ENCODE data around the gene STIP1. TPM values are rescaled to one million over a fixed set of nuclear protein-coding genes. Genes with fewer than 3 reads are reported as not detected.

Gene STIP1
- total RNA-seq, 1 donor from 2014 or later = 201 TPM

DNA sequence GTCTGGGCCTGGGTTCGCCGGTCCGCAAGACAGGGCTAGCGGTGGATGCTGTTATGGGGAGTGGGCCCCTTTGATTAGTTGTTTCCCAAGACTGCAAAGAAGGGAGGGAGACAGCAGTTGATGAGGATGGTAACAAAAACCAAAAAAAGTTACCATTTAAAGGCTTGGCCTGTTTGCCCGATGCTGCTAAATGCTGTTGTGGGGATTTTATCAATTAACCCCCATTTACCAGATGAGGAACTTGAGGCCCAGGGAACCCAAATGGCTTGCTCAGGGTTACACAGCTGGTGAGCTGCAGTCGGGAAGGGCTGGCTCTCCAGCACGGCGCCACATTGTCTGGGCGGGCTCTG lies 36.7 kb downstream of the STIP1 start:
- no peak for DNase-seq (ENCODE audit: low read depth)

DNA sequence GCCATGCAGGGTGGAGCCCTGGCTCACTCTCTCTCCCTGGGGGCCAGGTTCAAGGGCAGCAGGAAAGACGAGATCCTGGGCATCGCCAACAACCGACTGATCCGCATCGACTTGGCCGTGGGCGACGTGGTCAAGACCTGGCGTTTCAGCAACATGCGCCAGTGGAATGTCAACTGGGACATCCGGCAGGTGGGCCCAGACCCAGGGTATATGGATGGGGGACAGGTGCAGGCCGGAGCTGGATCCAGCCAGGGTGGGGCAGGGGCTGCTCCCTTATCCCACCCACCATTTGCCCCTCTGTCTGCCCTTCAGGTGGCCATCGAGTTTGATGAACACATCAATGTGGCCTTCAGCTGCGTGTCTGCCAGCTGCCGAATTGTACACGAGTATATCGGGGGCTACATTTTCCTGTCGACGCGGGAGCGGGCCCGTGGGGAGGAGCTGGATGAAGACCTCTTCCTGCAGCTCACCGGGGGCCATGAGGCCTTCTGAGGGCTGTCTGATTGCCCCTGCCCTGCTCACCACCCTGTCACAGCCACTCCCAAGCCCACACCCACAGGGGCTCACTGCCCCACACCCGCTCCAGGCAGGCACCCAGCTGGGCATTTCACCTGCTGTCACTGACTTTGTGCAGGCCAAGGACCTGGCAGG lies 37.2 kb downstream of the STIP1 start:
- DNase-seq (ENCODE audit: low read depth) = no peak

DNA sequence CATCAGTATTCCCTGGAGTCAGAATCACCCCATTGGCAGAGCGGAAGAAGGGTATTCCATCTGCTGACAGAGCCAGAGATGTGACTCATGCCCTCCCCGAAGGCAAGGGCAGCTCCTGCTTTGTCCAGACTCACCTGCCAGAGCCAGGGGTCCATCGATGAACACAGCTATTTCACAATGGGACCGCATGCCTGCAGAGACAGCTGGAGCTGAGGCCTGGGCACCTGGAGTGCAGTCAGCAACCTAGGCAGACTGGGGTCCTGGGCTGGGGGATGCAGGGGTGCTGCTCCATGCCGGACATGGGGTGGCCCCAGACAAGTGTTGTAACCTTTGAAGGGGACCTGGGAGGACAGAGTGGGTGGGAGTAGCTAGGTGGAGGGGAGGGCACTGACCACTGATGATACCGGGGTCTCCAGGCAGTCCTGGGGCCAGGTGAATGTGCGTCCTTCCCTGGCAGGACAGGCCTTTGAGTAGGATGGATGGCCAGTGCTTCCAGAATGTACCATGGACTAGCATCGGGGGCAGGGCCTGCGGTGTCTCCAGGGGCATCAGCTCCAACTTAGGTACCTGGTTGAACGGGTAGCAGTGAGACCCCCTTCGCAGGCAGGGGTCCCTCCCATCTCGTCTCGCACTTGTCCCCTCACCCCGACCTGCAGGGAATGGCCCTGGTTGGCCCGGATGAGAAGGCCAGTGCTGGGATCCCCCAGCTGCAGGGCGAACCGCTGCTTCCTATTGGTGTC lies 38.4 kb downstream of the STIP1 start:
- DNase-seq (ENCODE audit: low read depth) = no peak

DNA sequence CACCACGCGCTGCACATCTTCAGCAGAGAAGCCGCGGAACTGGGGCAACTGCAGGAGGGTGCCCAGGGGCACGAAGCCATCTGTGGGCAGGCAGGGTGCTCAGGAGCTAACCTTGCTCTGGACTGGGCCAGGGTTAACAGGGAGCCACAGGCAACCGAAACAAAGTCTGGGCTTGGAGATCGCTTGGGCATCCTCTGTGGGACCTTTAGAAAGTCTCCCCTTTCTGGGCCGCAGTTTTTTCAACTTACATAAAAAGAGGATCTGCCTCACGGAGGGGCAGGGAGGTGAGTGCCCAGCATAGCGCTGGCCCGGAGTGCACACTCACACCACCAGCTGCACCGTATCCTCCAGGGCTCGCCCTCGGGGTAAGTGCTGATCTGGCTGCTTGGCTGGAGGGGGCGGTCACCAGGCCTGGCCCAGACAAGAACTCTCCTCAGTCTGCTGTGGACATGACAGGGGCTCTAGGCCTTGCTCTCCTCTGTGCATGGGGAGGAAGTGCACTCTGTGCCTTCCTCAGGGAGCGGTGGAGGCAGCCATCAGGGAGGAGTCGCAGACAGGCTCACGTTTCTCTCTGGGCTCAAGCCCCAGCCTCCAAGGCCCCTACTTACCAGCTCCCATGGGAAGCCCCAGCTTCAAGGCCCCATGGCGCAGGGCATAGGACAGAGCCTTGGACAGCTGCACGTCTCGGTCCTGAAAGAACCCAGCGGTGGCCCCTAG lies 39.1 kb downstream of the STIP1 start:
- DNase-seq (ENCODE audit: low read depth) = no peak

DNA sequence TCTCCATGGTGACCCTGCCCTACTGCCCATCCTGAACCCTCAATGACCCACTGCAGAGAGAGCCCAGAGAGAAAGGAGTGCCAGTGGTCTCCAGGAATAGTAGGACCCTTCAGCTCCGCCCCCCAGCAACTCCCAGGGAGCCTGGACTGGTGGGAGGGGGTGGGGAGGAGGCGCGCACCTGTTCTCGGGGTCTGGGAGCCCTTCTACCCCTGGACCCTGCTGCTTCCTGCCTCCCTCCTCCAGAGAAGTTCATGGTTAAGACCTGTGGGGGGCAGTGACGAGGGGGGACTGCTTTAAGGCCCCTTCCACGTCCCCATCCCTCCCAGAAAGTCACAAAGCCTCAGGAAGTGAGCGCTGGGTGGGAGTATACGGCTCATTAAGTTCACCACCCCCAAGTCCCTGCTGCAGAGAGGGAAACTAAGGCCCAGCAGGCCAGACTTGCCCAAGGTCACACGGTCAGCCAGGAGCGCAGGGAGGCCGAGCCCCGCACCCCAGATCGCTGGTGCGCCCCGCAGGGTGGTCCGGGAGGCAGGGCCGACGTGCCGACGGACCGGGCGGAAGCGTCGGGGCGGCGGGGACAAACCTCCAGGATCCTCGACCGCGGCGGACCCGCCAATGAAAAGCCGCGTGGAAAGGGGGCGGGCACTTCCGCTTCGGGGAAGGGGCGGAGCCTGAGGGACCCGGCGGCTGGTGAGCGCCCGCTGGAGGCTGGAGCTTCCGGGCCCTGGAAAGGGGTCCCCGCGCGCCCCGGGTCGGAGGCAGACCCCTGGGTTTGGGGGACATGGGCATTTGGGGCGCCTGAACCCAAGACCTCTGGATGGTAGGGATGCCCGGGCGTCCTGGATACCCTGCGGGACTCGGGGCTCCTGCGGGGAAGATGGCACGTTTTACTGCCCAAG lies 39.9 kb downstream of the STIP1 start, which contains the start of the genes NUDT22 and TRPT1:
NUDT22 (plus strand) TSS at position 667 of the 899 bp plus-strand sequence. CDS start 379 bp downstream, outside the sequence.
TRPT1 (minus strand) TSS at position 579 of the 899 bp plus-strand sequence; CDS start at position 253, 326 bp downstream.
- DNase-seq (ENCODE audit: low read depth) = peak; percentile 37

DNA sequence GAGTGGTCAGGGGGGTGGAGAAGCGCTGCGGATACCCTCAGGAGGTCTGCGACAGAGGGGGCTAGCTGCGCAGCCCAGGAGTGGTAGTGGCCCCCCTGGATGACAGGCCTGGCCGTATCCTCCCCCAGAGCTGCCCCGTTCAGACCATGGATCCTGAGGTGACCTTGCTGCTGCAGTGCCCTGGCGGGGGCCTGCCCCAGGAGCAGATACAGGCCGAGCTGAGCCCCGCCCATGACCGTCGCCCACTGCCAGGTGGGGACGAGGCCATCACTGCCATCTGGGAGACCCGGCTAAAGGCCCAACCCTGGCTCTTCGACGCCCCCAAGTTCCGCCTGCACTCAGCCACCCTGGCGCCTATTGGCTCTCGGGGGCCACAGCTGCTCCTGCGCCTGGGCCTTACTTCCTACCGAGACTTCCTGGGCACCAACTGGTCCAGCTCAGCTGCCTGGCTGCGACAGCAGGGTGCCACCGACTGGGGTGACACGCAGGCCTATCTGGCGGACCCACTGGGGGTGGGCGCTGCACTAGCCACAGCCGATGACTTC lies 40.6 kb downstream of the STIP1 start:
- no peak for DNase-seq (ENCODE audit: low read depth)

DNA sequence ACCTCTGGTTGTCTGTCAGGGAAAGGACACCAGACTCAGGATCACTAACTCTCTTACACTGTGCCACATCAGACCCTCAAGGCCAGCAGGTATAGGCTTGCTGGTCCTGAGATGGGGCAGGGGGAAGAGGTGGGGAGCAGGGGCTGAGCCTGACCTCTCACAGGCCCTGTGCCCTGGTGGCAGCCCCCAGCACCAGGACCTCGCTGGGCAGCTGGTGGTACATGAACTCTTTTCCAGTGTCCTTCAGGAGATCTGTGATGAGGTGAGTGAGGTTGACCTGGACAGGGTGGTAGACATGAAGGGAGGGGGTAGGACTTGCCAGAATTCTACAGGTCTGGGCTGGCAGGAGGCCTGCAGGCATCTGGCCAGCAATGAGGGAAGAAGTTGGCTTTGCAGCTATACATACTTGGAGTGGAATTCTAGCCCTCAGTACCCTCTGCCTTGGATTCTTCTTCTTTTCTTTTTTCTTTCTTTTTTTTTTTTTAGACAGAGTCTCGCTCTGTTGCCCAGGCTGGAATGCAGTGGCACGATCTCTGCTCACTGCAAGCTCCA lies 41.5 kb downstream of the STIP1 start:
- no peak for DNase-seq (ENCODE audit: low read depth)

DNA sequence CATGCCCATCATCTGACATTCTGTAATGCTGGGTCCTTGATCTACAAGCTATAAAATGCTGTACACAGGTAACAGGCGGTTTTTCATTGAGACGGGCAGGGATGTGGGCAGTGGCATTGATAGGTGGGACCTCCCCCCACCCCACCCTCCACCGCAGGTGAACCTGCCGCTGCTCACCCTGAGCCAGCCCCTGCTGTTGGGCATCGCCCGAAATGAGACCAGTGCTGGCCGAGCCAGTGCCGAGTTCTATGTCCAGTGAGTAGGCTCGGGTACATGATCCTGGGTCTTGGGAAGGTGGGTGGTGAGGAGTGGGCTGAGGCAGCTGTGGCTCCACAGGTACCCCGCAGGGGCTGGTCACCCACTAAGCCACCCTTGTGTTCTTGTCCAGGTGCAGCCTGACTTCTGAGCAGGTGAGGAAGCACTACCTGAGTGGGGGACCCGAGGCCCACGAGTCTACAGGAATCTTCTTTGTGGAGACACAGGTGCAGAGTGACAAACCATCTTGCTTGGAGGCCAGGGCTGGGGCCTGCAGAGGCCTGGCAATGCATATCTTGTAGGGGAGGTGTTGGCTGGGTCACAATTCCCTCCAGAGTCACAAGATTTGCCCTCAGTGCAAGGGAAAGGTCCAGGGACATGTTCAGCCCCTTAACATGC lies 43.2 kb downstream of the STIP1 start:
- no peak for DNase-seq (ENCODE audit: low read depth)

DNA sequence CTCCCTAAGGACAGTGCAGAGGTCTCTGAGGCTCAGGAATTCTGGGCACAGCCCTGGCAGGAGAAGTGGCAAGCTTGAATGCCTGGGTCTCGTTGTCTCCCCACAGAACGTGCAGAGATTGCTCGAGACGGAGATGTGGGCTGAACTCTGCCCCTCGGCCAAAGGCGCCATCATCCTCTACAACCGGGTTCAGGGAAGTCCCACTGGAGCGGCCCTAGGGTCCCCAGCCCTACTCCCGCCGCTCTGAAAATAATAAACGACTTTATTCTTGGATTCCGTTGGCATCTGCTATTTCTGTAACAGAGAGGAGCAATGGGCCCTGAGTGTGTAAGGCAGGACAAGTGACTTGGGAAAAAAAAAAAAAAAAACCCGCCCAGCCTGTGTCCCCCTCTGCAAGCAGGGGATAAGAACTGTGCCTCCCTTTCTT lies 43.8 kb downstream of the STIP1 start:
- DNase-seq (ENCODE audit: low read depth) = no peak

DNA sequence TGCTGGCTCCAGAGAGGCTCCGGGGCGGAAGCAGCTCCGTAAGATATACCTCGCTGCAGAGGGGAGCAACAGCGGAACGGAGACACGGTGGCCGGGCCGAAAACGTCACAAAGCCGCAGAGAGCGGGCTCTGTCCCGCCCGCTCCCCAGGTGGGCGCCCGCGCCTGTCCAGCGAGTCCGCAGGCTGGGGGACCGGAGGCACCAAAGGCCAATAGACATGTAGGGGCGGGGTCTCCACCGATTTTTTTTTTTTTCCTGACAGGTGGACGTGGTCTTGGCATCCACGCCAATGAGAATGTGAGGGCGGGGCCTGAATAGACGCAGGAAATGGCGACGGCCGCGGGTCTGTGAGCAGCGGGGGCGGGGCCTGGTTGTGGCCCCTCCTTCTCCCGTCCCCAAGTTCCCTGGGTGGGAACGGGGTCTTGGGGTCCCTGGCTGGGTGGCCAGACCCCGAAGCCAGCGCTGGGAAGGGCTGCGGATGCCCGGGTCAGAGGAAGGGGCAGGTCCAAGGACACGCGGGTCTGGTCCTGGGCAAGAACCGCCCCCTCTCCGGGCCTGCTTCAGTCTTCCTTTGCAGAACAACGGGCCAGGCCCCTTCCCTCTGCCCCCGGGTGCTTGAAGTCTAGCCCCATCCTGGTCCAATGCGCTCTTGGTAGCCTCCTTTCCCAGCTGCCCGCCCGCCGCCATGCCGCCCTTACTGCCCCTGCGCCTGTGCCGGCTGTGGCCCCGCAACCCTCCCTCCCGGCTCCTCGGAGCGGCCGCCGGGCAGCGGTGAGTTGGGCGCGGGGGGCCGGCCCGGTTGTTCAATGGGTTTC lies 44.4 kb downstream of the STIP1 start, which contains the start of gene DNAJC4:
DNAJC4 (plus strand) TSS at position 378 of the 814 bp plus-strand sequence; CDS start at position 685, 307 bp downstream.
- DNase-seq (ENCODE audit: low read depth) = peak; percentile 85

DNA sequence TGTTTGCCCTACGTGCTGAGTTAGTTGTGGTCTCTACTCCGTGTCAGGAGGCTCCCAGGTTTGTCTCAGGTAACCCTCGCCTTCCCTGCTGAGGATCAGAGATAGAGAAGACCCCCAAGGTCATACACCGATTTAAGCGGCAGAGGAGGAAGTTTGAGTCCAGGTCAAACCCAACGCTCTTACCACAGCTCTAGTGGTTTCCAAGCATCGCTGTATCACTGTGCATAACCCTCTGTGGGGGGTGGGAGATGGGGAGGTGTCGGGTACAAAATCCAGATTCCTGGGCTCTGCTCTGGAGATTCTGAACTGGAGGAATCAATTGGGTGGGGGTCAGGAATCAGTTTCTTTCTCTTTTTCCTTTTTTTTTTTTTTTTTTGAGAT lies 45.0 kb downstream of the STIP1 start:
- DNase-seq (ENCODE audit: low read depth) = no peak

DNA sequence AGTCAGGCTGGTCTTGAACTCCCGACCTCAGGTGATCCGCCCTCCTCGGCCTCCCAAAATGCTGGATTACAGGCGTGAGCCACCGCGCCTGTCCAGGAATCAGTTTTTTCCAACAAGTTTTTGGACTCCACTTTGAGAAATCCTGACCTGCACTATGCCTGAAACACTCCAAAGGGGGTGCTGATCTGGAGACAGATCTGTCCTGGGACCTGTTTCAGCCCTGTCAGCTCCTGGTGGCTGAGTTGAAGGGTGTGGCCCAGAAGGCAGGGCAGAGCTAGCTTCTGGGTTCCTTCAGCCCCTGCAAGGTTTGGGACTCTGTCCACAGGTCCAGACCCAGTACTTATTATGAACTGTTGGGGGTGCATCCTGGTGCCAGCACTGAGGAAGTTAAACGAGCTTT lies 45.6 kb downstream of the STIP1 start:
- DNase-seq (ENCODE audit: low read depth) = no peak

DNA sequence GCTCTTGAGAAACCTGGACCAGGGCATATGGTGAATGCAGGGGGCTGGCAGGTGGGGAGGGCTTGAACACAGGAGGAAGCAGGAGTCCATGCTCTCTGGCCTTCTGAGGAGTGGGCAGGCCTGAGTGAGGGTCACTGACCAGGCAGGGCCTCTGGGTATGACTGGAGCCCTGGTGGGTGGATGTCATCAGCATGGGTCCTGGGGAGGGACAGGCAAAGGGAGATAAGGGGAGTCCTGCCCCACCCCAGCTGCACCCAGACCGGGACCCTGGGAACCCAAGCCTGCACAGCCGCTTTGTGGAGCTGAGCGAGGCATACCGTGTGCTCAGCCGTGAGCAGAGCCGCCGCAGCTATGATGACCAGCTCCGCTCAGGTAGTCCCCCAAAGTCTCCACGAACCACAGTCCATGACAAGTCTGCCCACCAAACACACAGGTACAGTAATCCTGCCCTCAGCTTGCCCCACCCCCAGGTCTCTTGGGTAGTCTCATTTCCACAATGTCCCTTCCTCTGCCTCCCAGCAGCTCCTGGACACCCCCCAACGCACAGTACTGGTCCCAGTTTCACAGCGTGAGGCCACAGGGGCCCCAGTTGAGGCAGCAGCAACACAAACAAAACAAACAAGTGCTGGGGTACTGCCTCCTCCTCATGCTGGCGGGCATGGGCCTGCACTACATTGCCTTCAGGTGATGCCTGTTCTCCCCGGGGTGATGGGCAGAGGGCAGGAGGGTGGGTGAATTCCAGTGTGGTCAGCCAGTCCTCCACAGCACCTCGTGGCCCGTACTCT lies 46.4 kb downstream of the STIP1 start:
- DNase-seq (ENCODE audit: low read depth) = no peak

DNA sequence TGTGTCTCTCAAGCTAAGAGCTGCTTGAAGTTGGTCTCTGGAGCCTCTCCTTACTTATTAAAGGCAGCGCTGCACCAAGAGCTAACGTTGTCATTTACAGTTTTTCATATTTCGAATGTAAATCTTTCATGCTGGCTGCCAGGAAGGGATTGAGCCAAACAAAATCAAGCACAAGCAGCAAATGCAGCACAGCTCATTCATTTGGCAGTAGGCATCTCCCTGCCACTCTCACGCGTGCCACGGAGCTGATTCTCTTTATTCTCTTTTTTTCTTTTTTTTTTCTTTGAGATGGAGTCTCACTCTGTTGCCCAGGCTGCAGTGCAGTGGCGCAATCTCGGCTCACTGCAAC lies 47.0 kb downstream of the STIP1 start:
- no peak for DNase-seq (ENCODE audit: low read depth)

DNA sequence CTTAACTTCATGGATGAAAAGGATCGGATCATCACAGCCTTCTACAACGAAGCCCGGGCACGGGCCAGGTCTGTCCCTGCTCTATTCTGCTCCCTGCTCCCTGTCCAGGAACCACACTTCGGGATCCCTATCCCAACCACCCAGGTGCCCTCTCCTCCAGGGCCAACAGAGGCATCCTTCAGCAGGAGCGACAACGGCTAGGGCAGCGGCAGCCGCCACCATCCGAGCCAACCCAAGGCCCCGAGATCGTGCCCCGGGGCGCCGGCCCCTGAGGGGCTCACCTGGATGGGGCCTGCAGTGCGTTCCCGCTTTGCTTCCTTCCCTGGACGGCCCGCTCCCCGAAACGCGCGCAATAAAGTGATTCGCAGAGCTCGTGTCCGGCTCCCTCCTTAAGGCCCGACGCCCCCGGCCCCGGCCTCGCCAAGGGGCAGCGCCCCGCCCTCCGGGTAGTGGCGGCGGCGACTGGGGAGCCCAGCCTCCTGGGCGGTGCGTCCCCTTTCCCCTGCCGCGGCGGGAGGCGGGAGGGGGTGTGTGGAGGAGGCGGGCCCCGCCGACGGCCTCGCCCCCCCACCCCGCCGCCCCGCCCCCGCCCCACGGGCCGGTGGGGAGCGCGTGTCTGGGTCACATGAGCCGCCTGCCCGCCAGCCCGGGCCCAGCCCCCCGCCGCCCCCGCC lies 48.1 kb downstream of the STIP1 start, which contains the start of gene VEGFB:
VEGFB (plus strand) TSS at position 672 of the 674 bp plus-strand sequence. CDS start 250 bp downstream, outside the sequence.
- DNase-seq (ENCODE audit: low read depth) = no peak

DNA sequence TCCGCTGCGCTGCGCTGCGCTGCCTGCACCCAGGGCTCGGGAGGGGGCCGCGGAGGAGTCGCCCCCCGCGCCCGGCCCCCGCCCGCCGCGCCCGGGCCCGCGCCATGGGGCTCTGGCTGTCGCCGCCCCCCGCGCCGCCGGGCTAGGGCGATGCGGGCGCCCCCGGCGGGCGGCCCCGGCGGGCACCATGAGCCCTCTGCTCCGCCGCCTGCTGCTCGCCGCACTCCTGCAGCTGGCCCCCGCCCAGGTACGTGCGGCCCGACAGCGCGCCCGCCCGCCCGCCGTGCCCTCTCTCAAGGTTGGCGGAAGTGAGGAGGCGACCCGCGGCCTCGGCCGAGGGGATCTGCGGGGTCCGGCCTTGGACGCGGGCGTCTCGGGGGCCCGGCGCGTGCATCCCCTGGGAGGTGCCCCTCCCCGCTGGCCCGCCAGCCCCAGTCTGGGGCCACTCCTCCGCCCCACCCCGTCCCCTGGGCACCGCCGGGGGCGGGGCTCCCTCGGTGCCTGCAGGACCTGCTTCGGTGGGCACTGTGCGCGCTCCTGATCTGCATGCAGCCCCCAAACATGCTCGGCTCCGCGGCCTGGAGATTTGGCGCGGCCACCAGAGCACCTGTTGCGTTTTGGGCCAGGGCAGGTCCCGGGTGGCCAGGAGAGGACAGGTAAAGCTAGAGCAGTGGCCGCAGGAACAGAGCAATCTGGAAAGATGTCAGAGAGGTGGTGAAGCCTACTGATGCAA lies 48.8 kb downstream of the STIP1 start:
- no peak for DNase-seq (ENCODE audit: low read depth)

DNA sequence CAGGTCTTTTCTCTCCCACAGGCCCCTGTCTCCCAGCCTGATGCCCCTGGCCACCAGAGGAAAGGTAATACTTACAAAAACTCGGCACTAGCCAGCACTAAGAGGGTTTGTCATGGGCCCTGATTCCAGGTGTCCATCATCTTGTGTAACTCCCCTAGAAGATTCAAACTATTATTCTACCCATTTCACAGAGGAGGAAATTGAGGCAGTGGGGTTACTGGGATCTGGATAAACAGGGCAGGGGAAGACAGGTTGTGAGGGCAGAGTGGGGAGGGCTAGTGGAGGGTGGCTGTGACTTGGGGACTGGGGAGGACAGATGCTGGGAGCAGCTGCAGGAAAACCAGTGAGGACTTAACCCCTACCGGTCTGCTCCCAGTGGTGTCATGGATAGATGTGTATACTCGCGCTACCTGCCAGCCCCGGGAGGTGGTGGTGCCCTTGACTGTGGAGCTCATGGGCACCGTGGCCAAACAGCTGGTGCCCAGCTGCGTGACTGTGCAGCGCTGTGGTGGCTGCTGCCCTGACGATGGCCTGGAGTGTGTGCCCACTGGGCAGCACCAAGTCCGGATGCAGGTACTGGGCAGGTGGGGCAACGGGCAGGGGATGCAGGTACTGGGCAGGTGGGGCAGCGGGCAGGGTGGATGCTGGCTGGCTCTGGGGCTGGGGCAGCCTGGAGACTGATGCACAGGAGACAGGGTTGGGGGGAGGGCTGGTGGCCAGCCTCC lies 49.6 kb downstream of the STIP1 start:
- DNase-seq (ENCODE audit: low read depth) = no peak

All from renal cortical epithelial cell (primary cell).